ENCODE measurements around the gene GREM2. TPM values are rescaled to one million over a fixed set of nuclear protein-coding genes. Genes with fewer than 3 reads are reported as not detected.

The GREM2 gene
- total and polyA plus RNA-seq, 2 of the 4 experiments (the other 2 are of a cell fraction) = 3.0 to 14.2 TPM

GRCh38 chr1:240486611-240487010 is 125.3 kb downstream of the GREM2 start:
- dilution Hi-C loops (cut with HindIII; ENCODE audit: low sequenced_read_pairs, unreplicated experiment) = no loop called here
- no peak overlapping the region for H4K8ac ChIP-seq (ENCODE audit: low read depth in 2 of 2, low read length in 2 of 2)
- no peak overlapping the region for H3K9ac ChIP-seq (ENCODE audit: low read depth, low read length)
- in situ Hi-C loops (cut with MboI; ENCODE audit: low sequenced_read_pairs) = no loop called here
- H2BK20ac ChIP-seq (ENCODE audit: low read depth, low read length) = no peak overlapping the region; the same call in 1 of the 2 replicates
- H3K4ac ChIP-seq (ENCODE audit: low read depth, low read length) = no peak overlapping the region
- no TSS peak for BruUV-seq (replicated peaks)
- no peak overlapping the region; the same call in 2 of the 3 replicates for H2BK15ac ChIP-seq (ENCODE audit: low read depth, low read length)
- H3K27me3 ChIP-seq (ENCODE audit: control insufficient read depth, insufficient read depth, low read length) = no peaks in the 10 kb centered on the region
- H3K9me3 ChIP-seq (ENCODE audit: control insufficient read depth, insufficient read depth, low read length) = no peaks in the 10 kb centered on the region
- no peak overlapping the region for H3K14ac ChIP-seq (replicated peaks; ENCODE audit: low read depth, low read length)
- H3K4me3 ChIP-seq (ENCODE audit: insufficient read depth, low read depth, low read length) = no peak overlapping the region
- H3K4me2 ChIP-seq (ENCODE audit: low read depth, low read length) = no peak overlapping the region
- no peak overlapping the region for H3K27ac ChIP-seq (ENCODE audit: insufficient read depth, low read length)
- intact Hi-C loops (cut with micrococcal nuclease) = no loop called here
- H2AK9ac ChIP-seq (replicated peaks; ENCODE audit: low read depth, low read length, poor library complexity) = no peak overlapping the region
- H3K4me1 ChIP-seq (ENCODE audit: control insufficient read depth, insufficient read depth, low read length) = peaks cover 3% of the 10 kb centered on the region
- H3K56ac ChIP-seq (ENCODE audit: extremely low read depth, insufficient read depth, low read length) = no peak overlapping the region
- H3K36me3 ChIP-seq (ENCODE audit: control insufficient read depth, insufficient read depth, low read length) = no peaks in the 10 kb centered on the region; the same call in 1 of the 2 replicates
- no peak overlapping the region for H3K18ac ChIP-seq (ENCODE audit: low read depth, low read length)
- no peak overlapping the region for H2AK5ac ChIP-seq (ENCODE audit: low read depth, low read length)
- TF ChIP-seq ELK1 (IDR thresholded peaks at IDR 0.05; ENCODE audit: borderline replicate concordance, low read depth, low read length) = no peak
- TF ChIP-seq CEBPB (IDR thresholded peaks at IDR 0.05; ENCODE audit: low read depth, low read length) = no peak
- no peak for TF ChIP-seq NFE2L2 (IDR thresholded peaks at IDR 0.05; ENCODE audit: low read depth, low read length)
- TF ChIP-seq RCOR1 (IDR thresholded peaks at IDR 0.05; ENCODE audit: insufficient replicate concordance, low read length) = no peak
- no peak for TF ChIP-seq CHD1 (IDR thresholded peaks at IDR 0.05; ENCODE audit: low read depth, low read length)
- no peak for TF ChIP-seq FOS (IDR thresholded peaks at IDR 0.05; ENCODE audit: low read depth, low read length)
- TF ChIP-seq RFX5 (IDR thresholded peaks at IDR 0.05; ENCODE audit: low read depth, low read length) = no peak
- TF ChIP-seq MXI1 (IDR thresholded peaks at IDR 0.05; ENCODE audit: borderline replicate concordance, low read depth, low read length) = no peak
- TF ChIP-seq POLR2A (IDR thresholded peaks at IDR 0.05; ENCODE audit: low read depth, low read length) = no peak
- TF ChIP-seq RAD21 (IDR thresholded peaks at IDR 0.05; ENCODE audit: low read length) = no peak
- no peak for TF ChIP-seq CTCF (conservative IDR thresholded peaks at IDR 0.05; ENCODE audit: low read depth, low read length)
- no peak for TF ChIP-seq MAZ (IDR thresholded peaks at IDR 0.05; ENCODE audit: borderline replicate concordance, low read depth, low read length)
- TF ChIP-seq SMC3 (IDR thresholded peaks at IDR 0.05; ENCODE audit: low read depth, low read length) = no peak
- TF ChIP-seq MAFK (IDR thresholded peaks at IDR 0.05; ENCODE audit: low read depth, low read length) = no peak
- no peak for TF ChIP-seq BHLHE40 (IDR thresholded peaks at IDR 0.05; ENCODE audit: low read depth, low read length)
- no peak for TF ChIP-seq USF2 (IDR thresholded peaks at IDR 0.05; ENCODE audit: low read depth, low read length)
- POLR2A ChIA-PET (ENCODE audit: unreplicated experiment) = interaction anchor here (0.6 kb wide), 1 partner anchor 90 kb away, joined by 3 read pairs; no protein-coding TSS in a partner anchor
- WGBS, 2 experiments (ENCODE audit: extremely low coverage in 2 of 2, insufficient read length in 1 of 2) = 100% methylated on average over 1 of the region's 6 CpGs; no CpG with 5 or more reads in 1 of the 2 experiments
- no peak overlapping the region for H4K91ac ChIP-seq (ENCODE audit: insufficient read depth, low read depth, low read length)
- no peak overlapping the region for H2BK5ac ChIP-seq (ENCODE audit: low read depth, low read length, poor library complexity, severe bottlenecking)
- no peak overlapping the region for H2BK120ac ChIP-seq (ENCODE audit: low read depth, low read length)
- CTCF ChIA-PET = interaction anchor here (1.1 kb wide), 1 partner anchor 135 kb away, joined by 3 read pairs; no protein-coding TSS in a partner anchor
- no peak overlapping the region for H4K5ac ChIP-seq (ENCODE audit: low read depth, low read length)
- H3K9me1 ChIP-seq (ENCODE audit: insufficient read depth, low read length) = peaks cover 7% of the 10 kb centered on the region
- DNase-seq (no peak), ATAC-seq (ENCODE audit: low read depth) (no peak)
- no peaks in the 10 kb centered on the region for H4K20me1 ChIP-seq (ENCODE audit: insufficient read depth, low read length)
- H3K79me1 ChIP-seq (ENCODE audit: low read depth in 1 of 2, low read length in 2 of 2) = peaks cover 0 to 11% of the 10 kb centered on the region in 2 experiments; a peak in 1 of 4 replicates
- H2AFZ ChIP-seq (replicated peaks; ENCODE audit: low read length, poor library complexity) = no peak overlapping the region
- no peak overlapping the region for H3K23ac ChIP-seq (ENCODE audit: low read depth, low read length)

Measured in IMR-90 (cell line).